ENCODE results near the gene VBP1. TPM values are rescaled to one million over a fixed set of nuclear protein-coding genes. Genes with fewer than 3 reads are reported as not detected.
A peak's percentile ranks its signal among the peaks of the same experiment; 100 is the strongest.
"Not testable (repeated sequence)": the region's sequence is repeated elsewhere in the genome, so short reads cannot be mapped to it uniquely, and the experiment has no call there.

The VBP1 gene
- total RNA-seq, 1 experiment from 2014 or later = 118 TPM

DNA sequence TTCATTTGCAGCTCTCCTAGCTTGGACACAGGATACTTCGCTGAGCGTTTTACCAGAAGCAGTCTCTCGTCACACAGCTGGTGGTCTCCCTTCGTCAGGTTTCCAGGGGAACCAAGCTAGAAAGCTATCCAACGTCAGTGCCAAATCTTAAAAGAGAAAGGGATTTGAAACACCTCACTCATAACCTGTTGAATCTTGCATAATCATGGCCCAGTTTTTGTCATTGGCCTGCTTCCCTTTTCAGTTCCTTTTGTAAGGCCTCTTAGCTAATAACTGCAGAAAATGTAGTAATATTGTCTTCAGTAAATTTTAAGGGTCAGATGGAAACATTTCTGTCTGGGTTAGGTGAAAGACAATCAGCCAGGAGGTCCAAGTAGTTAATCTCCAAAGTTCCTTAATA is 26.0 kb downstream of the VBP1 start:
- H3K9me3 ChIP-seq (replicated peaks) = no peaks in the 10 kb centered on the region
- no peak for DNase-seq

GRCh38 chrX:155246748-155247147 is 30.5 kb downstream of the VBP1 start:
- no peak overlapping the region for H3K4me3 ChIP-seq
- no peaks in the 10 kb centered on the region for H3K4me1 ChIP-seq
- DNase-seq = no peak
- H3K27me3 ChIP-seq = no peaks in the 10 kb centered on the region
- H3K9me3 ChIP-seq (replicated peaks) = no peaks in the 10 kb centered on the region
- no peak overlapping the region for H3K27ac ChIP-seq
- no peaks in the 10 kb centered on the region for H3K36me3 ChIP-seq

More for the DNA sequence above, 26.0 kb downstream of the VBP1 start:
- H3K27me3 ChIP-seq = no peaks in the 10 kb centered on the region
- peaks cover 3% of the 10 kb centered on the region; the same call in 1 of the 2 replicates for H3K36me3 ChIP-seq
- H3K27ac ChIP-seq = no peak overlapping the region
- no peak overlapping the region for H3K4me3 ChIP-seq
- no peaks in the 10 kb centered on the region for H3K4me1 ChIP-seq

GRCh38 chrX:155247497-155247896 is 31.2 kb downstream of the VBP1 start:
- Histone ChIP-seq H3K36me3 (no peaks in the 10 kb centered on the region), H3K27me3 (no peaks in the 10 kb centered on the region), H3K4me1 (no peaks in the 10 kb centered on the region), H3K4me3 (no peak overlapping the region), H3K27ac (no peak overlapping the region), H3K9me3 (replicated peaks) (no peaks in the 10 kb centered on the region)
- DNase-seq = no peak

- no peak overlapping the region for H3K4me3 ChIP-seq
- no peaks in the 10 kb centered on the region for H3K4me1 ChIP-seq
- no peaks in the 10 kb centered on the region for H3K27me3 ChIP-seq
- no peaks in the 10 kb centered on the region for H3K36me3 ChIP-seq
- no peaks in the 10 kb centered on the region for H3K9me3 ChIP-seq (replicated peaks)
- no peak overlapping the region for H3K27ac ChIP-seq
- DNase-seq = no peak
Observed at GRCh38 chrX:155251391-155251790, 35.1 kb downstream of the VBP1 start.

DNA sequence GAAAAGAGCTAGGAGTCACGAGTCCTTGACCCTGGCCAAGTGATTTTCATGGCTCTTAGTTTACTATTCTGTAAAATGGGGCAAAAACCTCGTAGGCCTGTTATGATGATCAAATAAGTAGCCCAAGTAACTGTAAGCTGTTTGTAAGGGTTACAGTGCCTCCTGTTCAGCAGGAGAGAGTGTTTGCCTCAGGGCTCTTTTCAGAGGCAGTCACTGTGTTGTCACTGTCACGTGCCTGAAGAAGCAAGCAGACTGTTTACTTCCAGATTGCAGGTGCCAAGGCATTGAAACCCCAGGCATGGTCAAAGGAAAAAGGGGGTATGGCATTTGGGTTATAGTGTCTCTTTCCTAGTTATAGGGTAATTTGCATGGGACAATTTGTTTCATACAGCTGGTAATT is 43.5 kb downstream of the VBP1 start:
- H3K36me3 ChIP-seq = no peaks in the 10 kb centered on the region
- no peak for DNase-seq
- no peaks in the 10 kb centered on the region for H3K27me3 ChIP-seq
- no peak overlapping the region for H3K4me3 ChIP-seq
- no peaks in the 10 kb centered on the region for H3K4me1 ChIP-seq
- no peaks in the 10 kb centered on the region for H3K9me3 ChIP-seq (replicated peaks)
- no peak overlapping the region for H3K27ac ChIP-seq

- Histone ChIP-seq H3K4me1 (no peaks in the 10 kb centered on the region), H3K9me3 (replicated peaks) (no peaks in the 10 kb centered on the region), H3K27ac (no peak overlapping the region), H3K36me3 (no peaks in the 10 kb centered on the region), H3K4me3 (no peak overlapping the region), H3K27me3 (no peaks in the 10 kb centered on the region)
- no peak for DNase-seq
Observed at GRCh38 chrX:155262970-155263754, 46.9 kb downstream of the VBP1 start.

GRCh38 chrX:155263854-155264628 is 47.8 kb downstream of the VBP1 start, which contains the start of gene RAB39B:
Gene RAB39B, minus strand, starts transcription at chrX:155264491. Its CDS starts 203 bp downstream, at chrX:155264288.
- H3K27ac ChIP-seq = no peak within 1 kb of the TSS
- DNase-seq = peak; percentile 42 to 48
- no peaks in the 10 kb centered on the region for H3K36me3 ChIP-seq
- H3K9me3 ChIP-seq (replicated peaks) = no peaks in the 10 kb centered on the region
- peak within 1 kb of the TSS; percentile 52 for H3K4me3 ChIP-seq
- H3K4me1 ChIP-seq = no peaks in the 10 kb centered on the region
- no peaks in the 10 kb centered on the region for H3K27me3 ChIP-seq

- no peak for DNase-seq
- H3K4me1 ChIP-seq = no peaks in the 10 kb centered on the region
- no peaks in the 10 kb centered on the region for H3K9me3 ChIP-seq (replicated peaks)
- H3K27me3 ChIP-seq = no peaks in the 10 kb centered on the region
- no peak overlapping the region for H3K27ac ChIP-seq
- H3K4me3 ChIP-seq = no peak overlapping the region
- no peaks in the 10 kb centered on the region for H3K36me3 ChIP-seq
Observed at GRCh38 chrX:155266439-155266838, 50.2 kb downstream of the VBP1 start.

DNA sequence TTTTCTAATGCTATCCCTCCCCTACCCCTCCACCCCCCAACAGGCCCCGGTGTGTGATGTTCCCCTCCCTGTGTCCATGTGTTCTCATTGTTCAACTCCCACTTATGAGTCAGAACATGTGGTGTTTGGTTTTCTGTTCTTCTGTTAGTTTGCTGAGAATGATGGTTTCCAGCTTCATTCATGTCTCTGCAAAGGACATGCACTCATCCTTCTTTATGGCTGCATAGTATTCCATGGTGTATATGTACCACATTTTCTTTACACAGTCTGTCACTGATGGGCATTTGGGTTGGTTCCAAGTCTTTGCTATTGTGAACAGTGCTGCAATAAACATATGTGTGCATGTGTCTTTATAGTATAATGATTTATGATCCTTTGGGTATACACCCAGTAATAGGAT is 51.7 kb downstream of the VBP1 start:
- not testable (repeated sequence) for H3K36me3 ChIP-seq; H3K27me3 ChIP-seq; H3K4me1 ChIP-seq; H3K4me3 ChIP-seq; H3K27ac ChIP-seq; DNase-seq; H3K9me3 ChIP-seq (replicated peaks)

GRCh38 chrX:155270969-155271368 is 54.7 kb downstream of the VBP1 start:
- no peak for DNase-seq
- no peaks in the 10 kb centered on the region for H3K27me3 ChIP-seq
- H3K27ac ChIP-seq = no peak overlapping the region
- H3K36me3 ChIP-seq = no peaks in the 10 kb centered on the region
- no peak overlapping the region for H3K4me3 ChIP-seq
- no peaks in the 10 kb centered on the region for H3K9me3 ChIP-seq (replicated peaks)
- no peaks in the 10 kb centered on the region for H3K4me1 ChIP-seq

GRCh38 chrX:155279873-155280272 is 63.6 kb downstream of the VBP1 start:
- DNase-seq = no peak
- Histone ChIP-seq H3K36me3 (no peaks in the 10 kb centered on the region), H3K9me3 (replicated peaks) (no peaks in the 10 kb centered on the region), H3K4me1 (no peaks in the 10 kb centered on the region), H3K4me3 (no peak overlapping the region), H3K27ac (no peak overlapping the region), H3K27me3 (no peaks in the 10 kb centered on the region)

Other genes with a start within 250 kb of the VBP1 start
- 0.23 and 0.42 TPM in 2 replicates for gene F8, start 193.7 kb upstream of the VBP1 start, total RNA-seq (2014; rRNA removed; shearing (Covaris generic))
- gene FUNDC2, start 189.6 kb upstream of the VBP1 start, total RNA-seq (2014; rRNA removed; shearing (Covaris generic)) = 94.2 and 97.0 TPM in 2 replicates
- 12.3 and 18.7 TPM in 2 replicates for gene CMC4, start 145.3 kb upstream of the VBP1 start, total RNA-seq (2014; rRNA removed; shearing (Covaris generic))
- gene MTCP1, start 145.3 kb upstream of the VBP1 start, total RNA-seq (2014; rRNA removed; shearing (Covaris generic)) = 21.1 and 25.0 TPM in 2 replicates
- 16.6 and 17.5 TPM in 2 replicates for gene BRCC3, start 145.0 kb upstream of the VBP1 start, total RNA-seq (2014; rRNA removed; shearing (Covaris generic))
- gene RAB39B, start 48.0 kb downstream of the VBP1 start, total RNA-seq (2014; rRNA removed; shearing (Covaris generic)) = 0.34 and 0.56 TPM in 2 replicates
- 0.05 and 0.06 TPM in 2 replicates for gene CLIC2, start 118.2 kb downstream of the VBP1 start, total RNA-seq (2014; rRNA removed; shearing (Covaris generic))
- not detected in 2 replicates for gene F8A2, start 165.6 kb downstream of the VBP1 start, total RNA-seq (2014; rRNA removed; shearing (Covaris generic))
- not detected in 2 replicates for gene F8A3, start 242.2 kb downstream of the VBP1 start, total RNA-seq (2014; rRNA removed; shearing (Covaris generic))